ENCODE measurements around the gene CLEC12A. TPM values are rescaled to one million over a fixed set of nuclear protein-coding genes. Genes with fewer than 3 reads are reported as not detected.

CLEC12A gene
- total RNA-seq, 1 donor from 2014 or later, result 0.65 TPM

GRCh38 chr12:10027311-10027710 lies 56.1 kb downstream of the CLEC12A start:
- no peak overlapping the region for H3K27ac Mint-ChIP-seq
- no peak for DNase-seq (ENCODE audit: extremely low spot score, unreplicated experiment)
- H3K4me1 Mint-ChIP-seq (ENCODE audit: unreplicated experiment), result no peaks in the 10 kb centered on the region
- no peaks in the 10 kb centered on the region for H3K9me3 Mint-ChIP-seq
- no peak for TF ChIP-seq CTCF (conservative IDR thresholded peaks at IDR 0.05)
- H3K27me3 Mint-ChIP-seq, result peaks cover 8% of the 10 kb centered on the region
- H3K4me3 Mint-ChIP-seq, result no peak overlapping the region
- no peaks in the 10 kb centered on the region for H3K36me3 Mint-ChIP-seq

GRCh38 chr12:10027721-10028120 lies 56.5 kb downstream of the CLEC12A start:
- no peaks in the 10 kb centered on the region for H3K9me3 Mint-ChIP-seq
- peaks cover 8% of the 10 kb centered on the region for H3K27me3 Mint-ChIP-seq
- DNase-seq (ENCODE audit: extremely low spot score, unreplicated experiment), result no peak
- no peak overlapping the region for H3K27ac Mint-ChIP-seq
- no peaks in the 10 kb centered on the region for H3K4me1 Mint-ChIP-seq (ENCODE audit: unreplicated experiment)
- no peak for TF ChIP-seq CTCF (conservative IDR thresholded peaks at IDR 0.05)
- H3K4me3 Mint-ChIP-seq, result no peak overlapping the region
- H3K36me3 Mint-ChIP-seq, result no peaks in the 10 kb centered on the region

- H3K27me3 Mint-ChIP-seq, result peaks cover 8% of the 10 kb centered on the region
- H3K27ac Mint-ChIP-seq, result no peak within 1 kb of the TSS
Measured at GRCh38 chr12:10030446-10030845, 59.2 kb downstream of the CLEC12A start, which contains the start of gene CLEC9A. CLEC9A (plus strand) TSS chr12:10030682; CDS start chr12:10052688, 22,006 bp downstream.

GRCh38 chr12:10031321-10031720 lies 60.1 kb downstream of the CLEC12A start:
- H3K4me3 Mint-ChIP-seq, result no peak overlapping the region
- H3K27me3 Mint-ChIP-seq, result peaks cover 8% of the 10 kb centered on the region
- H3K9me3 Mint-ChIP-seq, result no peaks in the 10 kb centered on the region
- H3K4me1 Mint-ChIP-seq (ENCODE audit: unreplicated experiment), result no peaks in the 10 kb centered on the region
- no peak for TF ChIP-seq CTCF (conservative IDR thresholded peaks at IDR 0.05)
- DNase-seq (ENCODE audit: extremely low spot score, unreplicated experiment), result no peak
- H3K27ac Mint-ChIP-seq, result no peak overlapping the region
- H3K36me3 Mint-ChIP-seq, result no peaks in the 10 kb centered on the region

More at GRCh38 chr12:10030446-10030845, 59.2 kb downstream of the CLEC12A start, which contains the start of gene CLEC9A:
- Mint-ChIP-seq H3K4me1 (ENCODE audit: unreplicated experiment) (no peaks in the 10 kb centered on the region), H3K4me3 (no peak within 1 kb of the TSS), H3K9me3 (no peaks in the 10 kb centered on the region), H3K36me3 (no peaks in the 10 kb centered on the region)
- no peak for TF ChIP-seq CTCF (conservative IDR thresholded peaks at IDR 0.05)
- DNase-seq (ENCODE audit: extremely low spot score, unreplicated experiment), result no peak

- H3K27ac Mint-ChIP-seq, result no peak overlapping the region
- H3K9me3 Mint-ChIP-seq, result no peaks in the 10 kb centered on the region
- peaks cover 8% of the 10 kb centered on the region for H3K27me3 Mint-ChIP-seq
- TF ChIP-seq CTCF (conservative IDR thresholded peaks at IDR 0.05), result no peak
- DNase-seq (ENCODE audit: extremely low spot score, unreplicated experiment), result no peak
- H3K36me3 Mint-ChIP-seq, result no peaks in the 10 kb centered on the region
- no peak overlapping the region for H3K4me3 Mint-ChIP-seq
- no peaks in the 10 kb centered on the region for H3K4me1 Mint-ChIP-seq (ENCODE audit: unreplicated experiment)
Measured at GRCh38 chr12:10031771-10032175, 60.6 kb downstream of the CLEC12A start.

Data from type B pancreatic cell (in vitro differentiated cells).